HS-27A (cell line): ENCODE data around the gene MPPE1.
"Not testable (repeated sequence)": the region's sequence is repeated elsewhere in the genome, so short reads cannot be mapped to it uniquely, and the experiment has no call there.

ENCODE experiments used
- DNase-seq: peaks from one replicate; pipeline ENCODE4 v3.0.0-alpha.2; 2012; ENCODE audit warnings: low read depth, missing footprints

The MPPE1 gene

GRCh38 chr18:11925800-11926481 lies 17.8 kb upstream of the MPPE1 start:
- DNase-seq: no peak

- DNase-seq: no peak
These were observed 15.3 kb upstream of the MPPE1 start for GRCh38 chr18:11923450-11923849.

- not testable (repeated sequence) for DNase-seq
These were observed 11.4 kb upstream of the MPPE1 start for GRCh38 chr18:11919522-11919921.

GRCh38 chr18:11916880-11917279 lies 8.8 kb upstream of the MPPE1 start:
- not testable (repeated sequence) for DNase-seq

- no peak for DNase-seq
These were observed 1.5 kb upstream of the MPPE1 start for GRCh38 chr18:11909591-11910026.

- DNase-seq: no peak
These were observed 941 bp upstream of the MPPE1 start for GRCh38 chr18:11909061-11909455.

GRCh38 chr18:11906926-11907874 lies 917 bp downstream of the MPPE1 start:
- no peak for DNase-seq

- no peak for DNase-seq
These were observed 1.9 kb downstream of the MPPE1 start for GRCh38 chr18:11906176-11906575.

- no peak for DNase-seq
These were observed 2.5 kb downstream of the MPPE1 start for GRCh38 chr18:11905613-11906012.

- DNase-seq: no peak
These were observed 5.4 kb downstream of the MPPE1 start for GRCh38 chr18:11902522-11903292.

- no peak for DNase-seq
These were observed 6.2 kb downstream of the MPPE1 start for GRCh38 chr18:11901826-11902438.

GRCh38 chr18:11899063-11899462 lies 9.1 kb downstream of the MPPE1 start:
- no peak for DNase-seq

- DNase-seq: no peak
These were observed 10.3 kb downstream of the MPPE1 start for GRCh38 chr18:11897781-11898180.

GRCh38 chr18:11892438-11892837 lies 15.7 kb downstream of the MPPE1 start:
- not testable (repeated sequence) for DNase-seq

GRCh38 chr18:11891737-11892136 lies 16.4 kb downstream of the MPPE1 start:
- no peak for DNase-seq

GRCh38 chr18:11889284-11889683 lies 18.8 kb downstream of the MPPE1 start:
- no peak for DNase-seq

- no peak for DNase-seq
These were observed 19.4 kb downstream of the MPPE1 start for GRCh38 chr18:11888726-11889125.

- DNase-seq: no peak
These were observed 20.6 kb downstream of the MPPE1 start for GRCh38 chr18:11887328-11888128.

- no peak for DNase-seq
These were observed 21.5 kb downstream of the MPPE1 start for GRCh38 chr18:11886577-11887110.

- no peak for DNase-seq
These were observed 22.7 kb downstream of the MPPE1 start for GRCh38 chr18:11885278-11885947.
